Small intestine (tissue), 7 donors: Measurements from ENCODE around the gene TMEM95. TPM values are rescaled to one million over a fixed set of nuclear protein-coding genes. Genes with fewer than 3 reads are reported as not detected.
A peak's percentile ranks its signal among the peaks of the same experiment; 100 is the strongest.

ENCODE experiments used
- DNase-seq, 2 donors: peaks; one replicate each; pipeline versions ENCODE4 v3.0.0 to v3.0.0-alpha.2; 2013
- FAIRE-seq: peaks from 2 replicates; lab custom pipeline; 2012; peaks lifted over from hg19 to GRCh38; lab: Jason Lieb, UNC
- H3K27ac ChIP-seq, 3 donors: one replicate each; pipeline ENCODE4 v1.5.1; 2013; ENCODE audit warnings: low read length in 2 of 3, mild to moderate bottlenecking in 2 of 3, control low read depth in 1 of 3, inconsistent platforms in 1 of 3, low read depth in 1 of 3, moderate library complexity in 1 of 3
- H3K27me3 ChIP-seq, 3 donors: one replicate each; pipeline ENCODE4 v1.6.1; 2013; ENCODE audit warnings: low read length in 3 of 3, inconsistent platforms in 1 of 3; ENCODE audit not compliant: control insufficient read depth in 3 of 3, insufficient read depth in 3 of 3
- H3K36me3 ChIP-seq, 3 donors: one replicate each; pipeline ENCODE4 v1.6.1; 2013; ENCODE audit warnings: low read length in 3 of 3, inconsistent platforms in 1 of 3, low read depth in 1 of 3, mild to moderate bottlenecking in 1 of 3, moderate library complexity in 1 of 3; ENCODE audit not compliant: control insufficient read depth in 3 of 3, insufficient read depth in 2 of 3
- H3K4me1 ChIP-seq, 3 donors: one replicate each; pipeline ENCODE4 v1.6.1; 2013; ENCODE audit warnings: low read length in 2 of 3, inconsistent platforms in 1 of 3, low read depth in 1 of 3, mild to moderate bottlenecking in 1 of 3, moderate library complexity in 1 of 3; ENCODE audit not compliant: control insufficient read depth in 3 of 3, insufficient read depth in 2 of 3
- H3K4me3 ChIP-seq, 3 donors: one replicate each; pipeline ENCODE4 v1.5.1; 2013; ENCODE audit warnings: low read length in 3 of 3, control low read depth in 1 of 3, inconsistent platforms in 1 of 3, low read depth in 1 of 3, mild to moderate bottlenecking in 1 of 3, moderate library complexity in 1 of 3
- H3K9me3 ChIP-seq, 2 donors: one replicate each; pipeline ENCODE4 v1.6.1; 2013; ENCODE audit warnings: low read depth in 1 of 2, low read length in 1 of 2; ENCODE audit not compliant: control insufficient read depth in 2 of 2, insufficient read depth in 1 of 2
- WGBS, 3 donors: extraction: QIAGEN DNeasy Blood & Tissue Kit; methylation state at CpG; one replicate each; pipeline ENCODE4 v1.1.7; 2013; 5-methylcytosine and 5-hydroxymethylcytosine counted together
- polyA plus RNA-seq, 4 donors: library from polyadenylated mRNA; stranded (reverse) in 3 of 4; unstranded in 1 of 4; fragments of 200-250 nt in 3 of 4; fragments of 120-200 nt in 1 of 4; gene quantifications; one replicate each; pipeline versions ENCODE4 v1.2.1 to v1.2.3, GENCODE V29; 2013
- donor health status: healthy with polysubstance abuse.
- donor health status: control.
- donor health status: control.
- donor health status: Bipolar disorder and iron deficiency.
- donor health status: healthy.

Gene TMEM95
- polyA plus RNA-seq, 4 donors: not detected

- Histone ChIP-seq H3K4me3 (no peak overlapping the region), H3K36me3 (peaks cover 8 to 76% (median 10%) of the 10 kb centered on the region in 3 donors), H3K4me1 (peaks cover 3 to 16% (median 3%) of the 10 kb centered on the region in 3 donors), H3K27me3 (no peaks in the 10 kb centered on the region), H3K27ac (no peak overlapping the region), H3K9me3 (no peaks in the 10 kb centered on the region)
- 52 to 82% (median 67%) methylated on average over 12 to 13 of the region's 13 CpGs for WGBS, 3 donors
- FAIRE-seq: no peak
- peak in 1 of 2 donors; percentile 43 for DNase-seq
Measured at GRCh38 chr17:7318121-7318860, 36.7 kb upstream of the TMEM95 start.

- DNase-seq: no peak
- peaks cover 7 to 91% (median 10%) of the 10 kb centered on the region in 3 donors for H3K36me3 ChIP-seq
- 93 to 96% (median 93%) methylated on average over 15 of the region's 15 CpGs for WGBS, 3 donors
- H3K9me3 ChIP-seq: no peaks in the 10 kb centered on the region
- H3K4me1 ChIP-seq: peaks cover 0 to 3% (median 0%) of the 10 kb centered on the region in 3 donors
- H3K4me3 ChIP-seq: no peak overlapping the region
- H3K27me3 ChIP-seq: no peaks in the 10 kb centered on the region
- FAIRE-seq: no peak
- H3K27ac ChIP-seq: no peak overlapping the region
Measured at GRCh38 chr17:7321466-7321865, 33.5 kb upstream of the TMEM95 start.

GRCh38 chr17:7322520-7323194 lies 32.3 kb upstream of the TMEM95 start:
- peaks cover 5 to 92% (median 8%) of the 10 kb centered on the region in 3 donors for H3K36me3 ChIP-seq
- WGBS, 3 donors: 91 to 96% (median 93%) methylated on average over 21 to 22 of the region's 22 CpGs
- no peak for FAIRE-seq

GRCh38 chr17:7323731-7324437 lies 31.1 kb upstream of the TMEM95 start:
- no peak overlapping the region for H3K27ac ChIP-seq
- peaks cover 5 to 80% (median 8%) of the 10 kb centered on the region in 3 donors for H3K36me3 ChIP-seq
- H3K9me3 ChIP-seq: no peaks in the 10 kb centered on the region
- H3K4me3 ChIP-seq: no peak overlapping the region
- WGBS, 3 donors: 65 to 66% (median 66%) methylated on average over 38 to 39 of the region's 39 CpGs
- peaks cover 0 to 8% (median 2%) of the 10 kb centered on the region in 3 donors for H3K4me1 ChIP-seq
- no peaks in the 10 kb centered on the region for H3K27me3 ChIP-seq
- DNase-seq: peak; percentile 28 to 66
- no peak for FAIRE-seq

More at GRCh38 chr17:7322520-7323194, 32.3 kb upstream of the TMEM95 start:
- Histone ChIP-seq H3K4me1 (peaks cover 0 to 3% (median 0%) of the 10 kb centered on the region in 3 donors), H3K9me3 (no peaks in the 10 kb centered on the region), H3K27me3 (no peaks in the 10 kb centered on the region), H3K4me3 (no peak overlapping the region), H3K27ac (no peak overlapping the region)
- no peak for DNase-seq

GRCh38 chr17:7324438-7324779 lies 30.5 kb upstream of the TMEM95 start:
- H3K27ac ChIP-seq: no peak overlapping the region
- no peaks in the 10 kb centered on the region for H3K9me3 ChIP-seq
- no peaks in the 10 kb centered on the region for H3K27me3 ChIP-seq
- peaks cover 0 to 8% (median 0%) of the 10 kb centered on the region in 3 donors for H3K4me1 ChIP-seq
- FAIRE-seq (no peak), DNase-seq (no peak)
- no peak overlapping the region for H3K4me3 ChIP-seq
- WGBS, 3 donors: 81 to 92% (median 86%) methylated on average over 3 of the region's 3 CpGs
- H3K36me3 ChIP-seq: peaks cover 5 to 77% (median 8%) of the 10 kb centered on the region in 3 donors

GRCh38 chr17:7325031-7325528 lies 29.9 kb upstream of the TMEM95 start:
- H3K27me3 ChIP-seq: no peaks in the 10 kb centered on the region
- H3K36me3 ChIP-seq: peaks cover 5 to 74% (median 8%) of the 10 kb centered on the region in 3 donors
- H3K4me1 ChIP-seq: peaks cover 0 to 8% (median 0%) of the 10 kb centered on the region in 3 donors
- H3K27ac ChIP-seq: no peak overlapping the region
- no peak for FAIRE-seq
- WGBS, 3 donors: 93 to 97% (median 94%) methylated on average over 18 to 19 of the region's 19 CpGs
- H3K9me3 ChIP-seq: no peaks in the 10 kb centered on the region
- H3K4me3 ChIP-seq: no peak overlapping the region
- no peak for DNase-seq

GRCh38 chr17:7326186-7326585 lies 28.8 kb upstream of the TMEM95 start:
- DNase-seq: no peak
- WGBS, 3 donors: 92 to 94% (median 93%) methylated on average over 11 of the region's 11 CpGs
- no peaks in the 10 kb centered on the region for H3K9me3 ChIP-seq

GRCh38 chr17:7327056-7327455 lies 27.9 kb upstream of the TMEM95 start:
- Histone ChIP-seq H3K9me3 (no peaks in the 10 kb centered on the region), H3K36me3 (peaks cover 0 to 54% (median 8%) of the 10 kb centered on the region in 3 donors), H3K27me3 (peaks cover 0 to 3% (median 0%) of the 10 kb centered on the region in 3 donors), H3K4me1 (peaks cover 0 to 16% (median 0%) of the 10 kb centered on the region in 3 donors), H3K4me3 (no peak overlapping the region), H3K27ac (no peak overlapping the region)
- 86 to 96% (median 92%) methylated on average over 7 of the region's 7 CpGs for WGBS, 3 donors
- no peak for DNase-seq
- FAIRE-seq: no peak

More at GRCh38 chr17:7326186-7326585, 28.8 kb upstream of the TMEM95 start:
- Histone ChIP-seq H3K27ac (no peak overlapping the region), H3K4me3 (no peak overlapping the region), H3K4me1 (peaks cover 0 to 16% (median 0%) of the 10 kb centered on the region in 3 donors), H3K27me3 (no peaks in the 10 kb centered on the region), H3K36me3 (peaks cover 4 to 63% (median 8%) of the 10 kb centered on the region in 3 donors)
- no peak for FAIRE-seq
